GM19328 (cell line): ENCODE data around the gene ERC1.
"Not testable (repeated sequence)": the region's sequence is repeated elsewhere in the genome, so short reads cannot be mapped to it uniquely, and the experiment has no call there.

Experiments
- ATAC-seq: cut with Tn5 transposase; IDR thresholded peaks from one replicate; pipeline ENCODE4 v1.9.1; 2021; ENCODE audit warnings: mild to moderate bottlenecking, moderate library complexity; ENCODE audit not compliant: unreplicated experiment

The ERC1 gene

GRCh38 chr12:1343422-1343821, 352.4 kb downstream of the ERC1 start:
- no peak for ATAC-seq

GRCh38 chr12:1344245-1344644, 353.2 kb downstream of the ERC1 start:
- no peak for ATAC-seq

GRCh38 chr12:1346126-1346525, 355.1 kb downstream of the ERC1 start:
- no peak for ATAC-seq

- ATAC-seq, result no peak
Observed at GRCh38 chr12:1347294-1347693, 356.3 kb downstream of the ERC1 start.

GRCh38 chr12:1348606-1349005, 357.6 kb downstream of the ERC1 start:
- ATAC-seq, result no peak

GRCh38 chr12:1350055-1350933, 359.3 kb downstream of the ERC1 start:
- no peak for ATAC-seq

GRCh38 chr12:1350934-1351240, 359.9 kb downstream of the ERC1 start:
- ATAC-seq, result no peak

- no peak for ATAC-seq
Observed at GRCh38 chr12:1351926-1352325, 360.9 kb downstream of the ERC1 start.

- no peak for ATAC-seq
Observed at GRCh38 chr12:1353451-1353850, 362.4 kb downstream of the ERC1 start.

GRCh38 chr12:1355396-1355795, 364.4 kb downstream of the ERC1 start:
- ATAC-seq, result no peak

- not testable (repeated sequence) for ATAC-seq
Observed at GRCh38 chr12:1355871-1356270, 364.8 kb downstream of the ERC1 start.

- no peak for ATAC-seq
Observed at GRCh38 chr12:1356285-1356684, 365.3 kb downstream of the ERC1 start.

GRCh38 chr12:1357171-1357570, 366.1 kb downstream of the ERC1 start:
- no peak for ATAC-seq

GRCh38 chr12:1357711-1358110, 366.7 kb downstream of the ERC1 start:
- no peak for ATAC-seq

- ATAC-seq, result no peak
Observed at GRCh38 chr12:1360441-1361210, 369.6 kb downstream of the ERC1 start.

GRCh38 chr12:1362143-1362662, 371.2 kb downstream of the ERC1 start:
- ATAC-seq, result no peak

GRCh38 chr12:1365703-1366102, 374.7 kb downstream of the ERC1 start:
- no peak for ATAC-seq

GRCh38 chr12:1367331-1368291, 376.6 kb downstream of the ERC1 start:
- ATAC-seq, result no peak

- no peak for ATAC-seq
Observed at GRCh38 chr12:1369460-1369859, 378.4 kb downstream of the ERC1 start.

GRCh38 chr12:1369938-1370500, 379.0 kb downstream of the ERC1 start:
- no peak for ATAC-seq
